Measurements from ENCODE around the gene ALMS1.
A peak's percentile ranks its signal among the peaks of the same experiment; 100 is the strongest.
"Not testable (repeated sequence)": the region's sequence is repeated elsewhere in the genome, so short reads cannot be mapped to it uniquely, and the experiment has no call there.

ALMS1 gene

DNA sequence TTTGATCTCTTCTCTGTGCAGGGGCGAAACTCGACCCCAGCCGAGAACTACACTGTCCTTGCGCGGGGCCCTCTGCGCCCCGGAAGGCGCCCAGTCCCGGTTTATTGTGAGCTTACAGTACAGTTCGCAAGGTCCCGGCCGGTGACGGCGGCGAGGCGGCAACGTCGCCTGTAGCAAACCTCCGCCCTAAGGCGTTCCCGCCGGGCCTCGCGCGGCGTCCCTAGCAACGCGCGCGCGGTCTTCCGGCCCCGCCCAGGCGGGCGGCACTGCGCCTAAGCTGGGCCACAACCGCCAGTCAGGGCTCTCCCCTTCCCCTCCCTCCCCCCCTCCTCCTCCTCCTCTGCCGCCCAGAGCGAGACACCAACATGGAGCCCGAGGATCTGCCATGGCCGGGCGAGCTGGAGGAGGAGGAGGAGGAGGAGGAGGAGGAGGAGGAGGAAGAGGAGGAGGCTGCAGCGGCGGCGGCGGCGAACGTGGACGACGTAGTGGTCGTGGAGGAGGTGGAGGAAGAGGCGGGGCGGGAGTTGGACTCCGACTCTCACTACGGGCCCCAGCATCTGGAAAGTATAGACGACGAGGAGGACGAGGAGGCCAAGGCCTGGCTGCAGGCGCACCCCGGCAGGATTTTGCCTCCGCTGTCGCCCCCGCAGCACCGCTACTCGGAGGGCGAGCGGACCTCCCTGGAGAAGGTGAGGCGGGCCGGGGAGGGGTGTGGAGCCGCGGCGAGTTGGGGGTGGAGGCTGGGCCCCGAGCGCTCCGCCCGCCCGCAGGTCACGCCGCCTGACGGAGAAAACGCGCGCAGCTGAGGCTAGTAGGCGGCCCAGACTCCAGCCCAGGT is at the start of gene ALMS1:
Gene ALMS1 (plus strand): TSS at position 333 of the 838 bp plus-strand sequence. CDS start 33 bp downstream, at position 366.
- DNase-seq, result peak; percentile 80

DNA sequence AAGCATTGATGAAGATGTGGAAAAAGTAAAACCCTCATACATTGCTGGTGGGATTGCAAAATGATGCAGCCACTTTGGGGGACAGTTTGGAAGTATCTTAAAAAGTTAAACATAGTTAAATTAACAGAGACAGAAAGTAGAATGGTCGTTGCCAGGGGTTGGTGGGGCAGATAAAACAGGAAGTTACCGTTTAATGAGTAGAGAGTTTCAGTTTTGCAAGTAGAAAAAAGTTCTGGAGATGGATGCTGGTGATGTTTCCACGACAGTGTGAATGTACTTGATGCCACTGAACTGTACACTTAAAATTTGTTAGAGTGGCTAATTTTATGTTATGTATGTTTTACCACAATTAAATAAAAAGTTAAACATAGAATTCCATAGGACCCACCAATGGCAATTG is 47.8 kb upstream of the ALMS1 start:
- DNase-seq, result no peak

GRCh38 chr2:73339201-73339600 is 46.4 kb upstream of the ALMS1 start:
- DNase-seq, result no peak

GRCh38 chr2:73341039-73341438 is 44.6 kb upstream of the ALMS1 start:
- DNase-seq, result no peak

GRCh38 chr2:73343992-73344391 is 41.6 kb upstream of the ALMS1 start:
- DNase-seq, result no peak

DNA sequence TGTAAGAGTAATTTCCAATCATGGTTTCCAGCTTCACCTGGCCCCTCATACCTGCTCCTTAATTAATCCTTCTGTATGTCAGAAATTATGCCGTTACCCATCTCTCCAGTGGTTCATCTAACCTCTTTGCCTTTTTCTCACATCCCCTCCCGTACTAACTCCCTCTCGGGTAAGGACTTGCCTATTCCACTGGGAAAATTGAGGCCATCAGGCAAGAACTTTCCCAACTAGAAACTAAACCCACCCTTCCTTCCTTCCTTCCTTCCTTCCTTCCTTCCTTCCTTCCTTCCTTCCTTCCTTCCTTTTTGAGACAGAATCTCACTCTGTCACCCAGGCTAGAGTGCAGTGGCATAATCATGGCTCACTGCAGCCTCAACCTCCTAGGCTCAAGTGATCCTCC is 40.9 kb upstream of the ALMS1 start:
- DNase-seq, result not testable (repeated sequence)

DNA sequence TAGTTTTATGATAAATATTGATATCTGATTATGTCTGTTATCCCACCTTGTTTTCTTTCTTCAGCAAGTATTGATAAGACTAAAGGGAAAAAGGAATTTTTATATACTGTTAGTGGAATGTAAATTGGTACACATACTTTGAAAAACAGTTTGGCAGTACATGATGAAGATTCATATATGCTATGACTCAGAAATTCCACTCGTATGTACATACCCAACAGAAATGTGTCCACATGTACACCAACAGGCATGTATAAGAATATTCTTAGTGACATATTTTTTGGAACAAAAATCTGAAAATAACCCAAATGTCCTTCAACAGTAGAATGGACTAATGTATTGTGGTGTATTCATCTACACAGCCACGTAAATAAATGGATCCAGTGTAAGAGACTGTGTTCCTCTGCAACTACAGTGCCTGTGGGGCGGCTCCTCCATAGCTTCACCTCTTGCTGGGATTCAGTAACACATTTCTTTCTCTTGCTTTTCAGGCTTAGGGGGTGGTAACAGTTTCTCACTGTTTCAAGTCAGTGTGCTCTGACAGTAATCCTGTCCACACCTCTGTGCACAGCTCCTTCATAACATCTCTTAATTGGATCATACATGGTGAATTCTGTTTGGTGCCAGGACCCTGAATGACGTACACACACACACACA is 35.5 kb upstream of the ALMS1 start:
- no peak for DNase-seq

GRCh38 chr2:73356097-73356496 is 29.5 kb upstream of the ALMS1 start:
- no peak for DNase-seq

DNA sequence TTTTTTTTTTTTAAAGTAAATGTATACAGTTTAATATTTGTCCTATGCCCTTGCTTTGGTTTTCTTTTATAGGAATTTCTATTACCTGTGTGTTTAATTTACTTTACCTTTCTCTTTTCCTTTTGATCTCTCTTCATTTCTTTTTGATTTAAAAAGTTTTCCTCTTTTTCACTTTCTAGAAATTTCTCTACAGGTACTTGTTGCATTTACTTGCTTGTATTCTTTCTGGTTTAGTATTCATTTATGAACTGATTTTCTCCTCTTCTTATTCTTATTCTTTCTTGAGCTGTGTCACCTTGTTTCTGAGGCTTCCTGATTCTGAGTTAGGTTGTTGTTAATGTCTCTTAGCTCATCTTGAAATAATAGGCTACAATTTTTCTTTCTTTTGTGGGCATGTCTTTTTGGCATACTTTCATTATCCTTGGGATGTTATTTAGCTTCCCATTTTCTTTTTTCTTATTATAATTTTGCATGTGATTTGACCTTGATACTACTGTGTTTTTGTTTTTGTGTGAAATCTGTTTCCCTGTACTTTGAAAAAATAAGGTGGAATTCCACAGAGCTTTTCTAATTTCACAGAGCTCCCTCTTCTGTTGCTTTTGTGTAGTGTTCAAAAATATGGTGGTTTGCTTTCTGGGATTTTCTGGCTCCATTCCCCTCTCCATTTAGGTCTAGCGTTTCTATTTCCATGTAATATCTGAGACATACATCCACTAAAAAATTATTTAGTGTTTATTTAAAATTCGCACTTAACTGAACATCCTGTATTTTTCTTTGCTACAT is 25.5 kb upstream of the ALMS1 start:
- peak; percentile 24 for DNase-seq

GRCh38 chr2:73366060-73366459 is 19.6 kb upstream of the ALMS1 start:
- DNase-seq, result no peak

GRCh38 chr2:73368781-73369180 is 16.9 kb upstream of the ALMS1 start:
- no peak for DNase-seq

DNA sequence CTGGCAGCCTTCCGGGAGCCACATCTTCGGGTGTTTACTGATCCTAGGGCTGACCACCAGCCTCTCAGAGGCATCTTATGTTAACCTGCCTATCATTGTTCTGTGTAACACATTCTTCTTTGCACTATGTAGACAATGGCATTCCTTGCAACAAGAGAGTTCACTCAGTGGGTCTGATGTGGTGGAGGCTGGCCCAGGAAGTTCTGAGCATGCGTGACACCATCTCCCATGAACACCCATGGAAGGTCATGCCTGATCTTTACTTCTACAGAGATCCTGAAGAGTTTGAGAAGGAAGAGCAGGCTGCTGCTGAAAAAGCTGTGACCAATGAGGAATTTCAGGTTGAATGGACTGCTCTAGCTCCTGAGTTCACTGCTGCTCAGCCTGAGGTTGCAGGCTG is 15.3 kb upstream of the ALMS1 start:
- no peak for DNase-seq

DNA sequence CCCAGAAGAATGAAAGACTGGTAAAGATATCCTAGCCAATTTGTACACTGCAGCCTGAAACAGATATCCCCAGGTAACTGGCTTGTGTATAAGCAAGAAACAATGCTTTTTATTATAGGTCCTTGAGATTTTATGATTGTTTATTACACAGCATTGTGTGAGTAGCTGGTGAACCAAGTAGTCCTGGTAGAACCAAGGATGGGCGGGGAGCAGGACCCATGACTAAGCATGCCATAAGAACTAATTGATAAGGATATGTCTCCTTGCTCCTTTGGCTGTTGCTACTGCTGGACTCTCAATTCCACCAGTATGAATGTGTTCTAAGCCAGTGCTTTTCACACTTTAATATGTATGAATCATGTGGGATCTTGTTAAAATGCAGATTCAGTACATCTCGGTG is 12.3 kb upstream of the ALMS1 start:
- no peak for DNase-seq

DNA sequence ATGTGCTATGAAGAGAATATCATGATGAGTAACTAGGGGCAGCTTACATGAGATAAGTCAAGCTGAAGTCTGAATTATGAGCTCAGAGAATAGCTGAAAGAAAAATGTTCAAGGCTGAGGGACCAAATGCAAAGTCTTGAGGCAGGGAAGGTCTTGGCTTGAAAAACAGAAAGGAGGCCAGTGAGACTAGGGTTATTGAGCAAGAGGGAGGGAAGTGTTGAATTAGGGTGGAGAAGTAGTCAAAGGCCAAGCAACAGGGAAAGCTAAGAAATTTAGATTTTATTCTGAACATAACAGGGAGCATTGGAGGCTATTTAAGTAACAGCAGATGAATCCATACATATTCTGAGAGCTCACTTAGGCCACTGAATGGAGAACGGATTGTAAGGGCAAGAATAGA is 11.4 kb upstream of the ALMS1 start:
- no peak for DNase-seq

DNA sequence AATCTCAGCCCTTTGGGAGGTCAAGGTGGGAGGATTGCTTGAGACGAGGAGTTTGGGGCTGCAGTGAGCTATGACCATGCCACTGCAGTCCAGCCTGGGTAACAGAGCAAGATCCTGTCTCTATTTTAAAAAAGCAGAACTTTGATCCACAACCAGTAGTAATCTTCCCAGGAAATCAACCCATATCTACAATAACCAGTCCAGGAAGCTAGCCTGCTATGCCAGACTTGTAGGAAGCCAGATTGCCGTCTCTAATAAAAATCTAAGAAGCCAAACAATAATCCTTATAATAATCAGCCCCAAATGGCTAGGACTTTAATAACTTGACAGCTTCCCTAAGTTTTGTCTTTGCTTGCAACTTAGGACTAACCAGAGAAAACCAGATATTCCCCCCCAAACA is 9.0 kb upstream of the ALMS1 start:
- no peak for DNase-seq

GRCh38 chr2:73383036-73383435 is 2.6 kb upstream of the ALMS1 start:
- DNase-seq, result no peak

DNA sequence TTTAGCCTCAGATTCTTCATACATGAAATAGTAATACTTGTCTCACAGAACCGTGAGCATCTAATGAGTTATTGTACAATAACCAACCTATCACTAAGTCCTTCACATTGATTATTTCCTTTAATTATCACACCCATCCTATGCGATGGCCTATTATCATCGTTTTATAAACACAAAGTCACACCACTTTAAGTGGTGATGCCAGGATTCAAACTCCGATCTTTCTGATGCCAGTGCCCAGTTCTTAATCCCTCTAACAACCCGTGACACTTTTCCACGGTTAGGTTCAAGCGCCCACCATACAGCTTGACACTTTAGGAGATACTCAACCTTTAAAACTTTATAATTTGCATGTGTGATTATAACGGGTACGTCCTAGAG is 523 bp upstream of the ALMS1 start:
- no peak for DNase-seq

DNA sequence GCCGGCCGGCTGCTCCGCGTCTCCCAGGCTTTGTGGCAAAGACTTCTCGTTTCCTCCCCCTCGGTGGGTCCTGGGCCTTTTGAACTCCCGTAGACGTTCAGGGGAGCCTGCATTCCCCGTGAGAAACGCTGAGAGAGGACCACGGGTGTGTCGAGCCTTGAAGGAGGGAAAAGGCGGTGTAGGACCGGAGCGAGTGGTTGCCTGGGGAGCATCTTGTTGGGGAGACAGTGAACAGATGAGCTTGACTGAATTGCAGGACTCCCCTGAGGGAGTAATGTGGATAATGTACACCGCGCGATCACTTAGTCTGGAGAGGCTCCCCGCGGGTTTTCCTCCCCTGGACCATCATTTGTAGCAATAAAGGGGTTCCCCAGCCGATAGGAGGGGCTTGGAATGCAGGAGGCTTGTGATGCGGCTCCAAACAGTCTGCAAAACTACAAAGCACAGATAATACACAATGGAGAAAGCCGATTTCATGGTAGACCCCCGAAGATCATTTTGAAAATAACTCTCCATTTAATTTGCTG is 769 bp downstream of the ALMS1 start:
- DNase-seq, result peak; percentile 42

GRCh38 chr2:73386894-73387636 is 1.4 kb downstream of the ALMS1 start:
- DNase-seq, result no peak

- DNase-seq, result no peak
Observed at GRCh38 chr2:73402386-73403103, 16.9 kb downstream of the ALMS1 start.

GRCh38 chr2:73403237-73403636 is 17.6 kb downstream of the ALMS1 start:
- DNase-seq, result no peak

DNA sequence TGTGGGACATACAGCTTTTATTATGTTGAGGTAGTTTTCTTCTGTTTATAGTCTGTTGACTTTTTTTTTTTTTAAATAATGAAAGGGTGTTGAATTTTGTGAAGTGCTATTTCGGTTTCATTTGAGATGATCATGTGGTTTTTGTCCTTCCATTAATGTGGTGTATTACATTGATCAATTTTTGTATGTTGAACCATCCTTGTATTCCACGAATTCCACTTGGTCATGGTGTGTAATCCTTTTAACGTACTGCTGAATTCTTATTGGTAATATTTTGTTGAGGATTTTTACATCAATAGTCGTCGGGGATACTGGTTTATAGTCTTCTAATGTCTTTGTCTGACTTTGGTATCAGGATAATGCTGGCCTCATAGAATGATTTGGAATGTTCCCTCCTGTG is 18.8 kb downstream of the ALMS1 start:
- DNase-seq, result no peak
